HFFc6 (cell line): ENCODE results near the gene HYKK. TPM values are rescaled to one million over a fixed set of nuclear protein-coding genes. Genes with fewer than 3 reads are reported as not detected.

Experiments
- DNase-seq: peaks from one replicate; pipeline ENCODE4 v3.0.0-alpha.2; 2018
- H3K27ac Mint-ChIP-seq: 2 replicates; pipeline ENCODE4 v1.8.0; 2020; ENCODE audit warnings: mild to moderate bottlenecking, mixed read lengths
- H3K27me3 Mint-ChIP-seq: 2 replicates; pipeline ENCODE4 v1.8.0; 2021; ENCODE audit warnings: mild to moderate bottlenecking, moderate library complexity, mixed read lengths; ENCODE audit not compliant: insufficient read depth
- H3K36me3 Mint-ChIP-seq: 2 replicates; pipeline ENCODE4 v1.8.0; 2021; ENCODE audit warnings: low read depth, mixed read lengths
- H3K4me1 Mint-ChIP-seq: 2 replicates; pipeline ENCODE4 v1.8.0; 2020; ENCODE audit warnings: low read depth, mixed read lengths
- H3K4me3 Mint-ChIP-seq: 2 replicates; pipeline ENCODE4 v1.8.0; 2020; ENCODE audit warnings: mild to moderate bottlenecking, moderate library complexity, mixed read lengths
- H3K9me3 Mint-ChIP-seq: 2 replicates; pipeline ENCODE4 v1.8.0; 2020; ENCODE audit warnings: mild to moderate bottlenecking, mixed read lengths
- CTCF ChIP-seq: fragments of 200-600 bp; sonication (generic); IDR thresholded peaks from 2 replicates; pipeline ENCODE4 v1.5.0; 2021; ENCODE audit warnings: antibody characterized with exemption, mild to moderate bottlenecking
- total RNA-seq, 6 experiments: library from RNA; stranded (reverse); fragmentation: NEBNext Ultra II Directional; extraction: Animal tissue kit (Norgen Biotek cat#: 25700); gene quantifications; 2 replicates in 1 of 6; 3 replicates in 5 of 6; pipeline ENCODE4 v1.2.3, GENCODE V29; 2021

Gene HYKK
- total RNA-seq, 6 experiments from 2014 or later = 3.1 to 5.2 (median 4.1) TPM

DNA sequence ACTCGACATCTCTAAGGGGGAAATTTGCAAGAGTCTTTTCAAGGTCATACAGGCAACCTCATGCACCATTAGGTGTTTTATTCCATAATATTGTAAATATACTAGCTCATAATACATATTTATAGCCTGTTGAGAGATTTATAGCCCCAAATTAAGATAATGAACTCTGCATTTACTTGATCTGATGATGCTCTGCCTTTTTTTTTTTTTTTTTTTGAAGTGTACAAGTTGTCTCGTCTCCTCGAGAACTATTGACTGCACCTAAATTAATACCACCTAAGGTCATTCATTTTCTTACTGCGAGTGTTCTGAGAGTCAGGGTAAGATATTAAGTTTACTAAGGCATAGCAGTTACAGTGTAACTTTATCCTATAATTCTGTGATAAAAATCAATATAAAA is 64.0 kb downstream of the HYKK start:
- H3K27ac Mint-ChIP-seq = no peak overlapping the region
- H3K4me3 Mint-ChIP-seq = no peak overlapping the region
- peaks cover 4% of the 10 kb centered on the region for H3K27me3 Mint-ChIP-seq
- no peak for DNase-seq
- no peaks in the 10 kb centered on the region for H3K9me3 Mint-ChIP-seq
- no peaks in the 10 kb centered on the region for H3K36me3 Mint-ChIP-seq
- peaks cover 9% of the 10 kb centered on the region for H3K4me1 Mint-ChIP-seq
- TF ChIP-seq CTCF = no peak

- peaks cover 4% of the 10 kb centered on the region for H3K27me3 Mint-ChIP-seq
- no peaks in the 10 kb centered on the region for H3K9me3 Mint-ChIP-seq
- H3K4me3 Mint-ChIP-seq = no peak overlapping the region
- no peak overlapping the region for H3K27ac Mint-ChIP-seq
- H3K36me3 Mint-ChIP-seq = no peaks in the 10 kb centered on the region
- DNase-seq = no peak
- no peaks in the 10 kb centered on the region for H3K4me1 Mint-ChIP-seq
- no peak for TF ChIP-seq CTCF
Measured at GRCh38 chr15:78573416-78573815, 66.0 kb downstream of the HYKK start.

DNA sequence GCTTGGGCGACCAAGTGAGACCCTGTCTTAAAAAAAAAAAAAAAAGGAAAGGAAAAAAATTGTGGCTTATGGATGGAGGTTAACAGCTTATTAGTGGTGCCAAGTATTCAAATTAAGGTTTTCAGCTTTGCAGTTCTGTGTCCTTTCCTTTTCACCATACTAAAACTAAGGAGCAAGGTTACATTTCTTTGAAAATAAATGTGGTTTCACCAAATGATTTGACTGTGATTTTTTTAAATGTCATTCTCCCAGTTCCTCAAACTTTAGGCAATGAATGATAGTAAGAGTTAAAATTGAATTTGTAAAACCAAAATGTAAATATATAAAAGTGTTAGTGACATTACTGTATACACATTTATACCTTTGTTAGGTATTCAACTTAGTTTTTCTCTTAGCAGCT is 67.6 kb downstream of the HYKK start:
- Mint-ChIP-seq H3K27me3 (peaks cover 4% of the 10 kb centered on the region), H3K4me3 (no peak overlapping the region), H3K9me3 (no peaks in the 10 kb centered on the region), H3K4me1 (no peaks in the 10 kb centered on the region), H3K27ac (no peak overlapping the region), H3K36me3 (no peaks in the 10 kb centered on the region)
- DNase-seq = no peak
- TF ChIP-seq CTCF = no peak

Other genes starting within 250 kb of the HYKK start
- gene DNAJA4, start 243.0 kb upstream of the HYKK start, total RNA-seq = under 1 TPM in 5 of 6 experiments, not detected in 1; 0.14 to 0.38 (median 0.17) TPM
- gene SKIC8, start 208.0 kb upstream of the HYKK start, total RNA-seq = 10 to 100 TPM; 43.9 to 48.1 (median 47.0) TPM
- gene CRABP1, start 167.2 kb upstream of the HYKK start, total RNA-seq = not detected
- gene IREB2, start 69.4 kb upstream of the HYKK start, total RNA-seq = 10 to 100 TPM; 35.8 to 42.5 (median 38.5) TPM
- 100 to 1,000 TPM; 181 to 242 (median 217) TPM for gene PSMA4, start 32.9 kb downstream of the HYKK start, total RNA-seq
- gene CHRNA5, start 57.9 kb downstream of the HYKK start, total RNA-seq = 1 to 10 TPM in 5 of 6 experiments, under 1 TPM in 1; 0.94 to 2.1 (median 1.6) TPM
- gene CHRNA3, start 113.4 kb downstream of the HYKK start, total RNA-seq = not detected
- gene CHRNB4, start 133.6 kb downstream of the HYKK start, total RNA-seq = not detected